ENCODE measurements around the gene PDXK. TPM values are rescaled to one million over a fixed set of nuclear protein-coding genes. Genes with fewer than 3 reads are reported as not detected.

The PDXK gene
- total and polyA plus RNA-seq, 2 of the 13 experiments (the other 11 are each of a cell fraction or from before 2014, with no cell fraction given) = 114 to 184 TPM

DNA sequence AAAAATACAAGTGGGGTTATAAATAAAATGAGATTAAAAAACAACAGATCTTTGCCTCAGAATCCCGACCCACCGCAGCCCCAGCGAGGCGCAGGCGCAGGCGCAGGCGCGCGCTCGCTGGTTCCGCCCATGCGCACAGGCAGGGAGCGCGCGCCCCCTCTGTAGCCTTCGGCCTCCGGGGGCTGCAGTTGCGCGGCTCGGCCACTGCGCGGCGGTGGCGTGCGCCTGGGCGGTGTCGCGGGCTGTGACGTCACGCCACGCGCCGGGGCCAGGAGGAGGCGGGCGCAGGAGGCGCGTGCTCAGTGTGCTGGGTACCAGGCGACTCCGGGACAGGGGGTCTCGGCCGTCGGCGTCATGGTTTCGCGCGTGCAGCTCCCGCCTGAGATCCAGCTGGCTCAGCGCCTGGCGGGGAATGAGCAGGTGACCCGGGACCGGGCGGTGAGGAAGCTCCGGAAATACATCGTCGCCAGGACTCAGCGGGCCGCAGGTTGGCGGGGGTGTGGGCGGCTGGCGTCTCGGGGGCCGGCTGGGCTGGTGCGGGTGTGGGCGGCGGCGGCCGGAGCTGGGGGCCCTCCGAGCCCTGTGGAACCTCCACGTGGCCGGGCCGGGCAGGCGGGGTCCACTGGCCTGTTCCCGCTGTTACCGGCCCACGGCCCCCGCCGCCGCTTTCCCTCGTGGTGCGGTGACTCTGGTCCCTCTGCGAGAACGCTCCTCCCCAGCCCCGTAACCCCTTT, 70.5 kb downstream of the PDXK start, which contains the start of gene RRP1 (continued):
- TF ChIP-seq MED8 (CRISPR knock-in tag; IDR thresholded peaks at IDR 0.05; ENCODE audit: insufficient replicate concordance) (peak; percentile 14), ZNF772 (CRISPR knock-in tag; IDR thresholded peaks at IDR 0.05) (0 out of 2 replicates have a peak, but pooled peaks have one; percentile 30), ZNF468 (CRISPR knock-in tag; IDR thresholded peaks at IDR 0.05) (no peak), ZNF709 (CRISPR knock-in tag; IDR thresholded peaks at IDR 0.05) (peak; percentile 24; the same call in 1 of the 2 replicates), ZNF12 (CRISPR knock-in tag; IDR thresholded peaks at IDR 0.05) (peak; percentile 31; the same call in 1 of the 2 replicates), IRF2 (CRISPR knock-in tag; IDR thresholded peaks at IDR 0.05) (peak; percentile 81; the same call in 1 of the 2 replicates), KDM5A (IDR thresholded peaks at IDR 0.05; ENCODE audit: borderline replicate concordance, low read length) (peak; percentile 83), MTA1 (CRISPR knock-in tag; IDR thresholded peaks at IDR 0.05; ENCODE audit: borderline replicate concordance) (peak; percentile 65; the same call in 1 of the 2 replicates), TSC22D2 (CRISPR knock-in tag; IDR thresholded peaks at IDR 0.05; ENCODE audit: borderline replicate concordance) (peak; percentile 60; the same call in 1 of the 2 replicates), NCOA1 (CRISPR knock-in tag; IDR thresholded peaks at IDR 0.05) (no peak; the same call in 1 of the 2 replicates), TFDP1 (CRISPR knock-in tag; IDR thresholded peaks at IDR 0.05; ENCODE audit: borderline replicate concordance) (peak; percentile 91), SNAI1 (CRISPR knock-in tag; IDR thresholded peaks at IDR 0.05; ENCODE audit: borderline replicate concordance) (peak; percentile 64; the same call in 1 of the 2 replicates), KMT2A (CRISPR knock-in tag; IDR thresholded peaks at IDR 0.05) (peak; percentile 85; the same call in 1 of the 2 replicates), ZNF670 (CRISPR knock-in tag; IDR thresholded peaks at IDR 0.05; ENCODE audit: borderline replicate concordance) (peak; percentile 81; the same call in 1 of the 2 replicates), LBX2 (CRISPR knock-in tag; IDR thresholded peaks at IDR 0.05; ENCODE audit: borderline replicate concordance) (peak; percentile 86; the same call in 1 of the 2 replicates)
- TF ChIP-seq, protein P1, sequence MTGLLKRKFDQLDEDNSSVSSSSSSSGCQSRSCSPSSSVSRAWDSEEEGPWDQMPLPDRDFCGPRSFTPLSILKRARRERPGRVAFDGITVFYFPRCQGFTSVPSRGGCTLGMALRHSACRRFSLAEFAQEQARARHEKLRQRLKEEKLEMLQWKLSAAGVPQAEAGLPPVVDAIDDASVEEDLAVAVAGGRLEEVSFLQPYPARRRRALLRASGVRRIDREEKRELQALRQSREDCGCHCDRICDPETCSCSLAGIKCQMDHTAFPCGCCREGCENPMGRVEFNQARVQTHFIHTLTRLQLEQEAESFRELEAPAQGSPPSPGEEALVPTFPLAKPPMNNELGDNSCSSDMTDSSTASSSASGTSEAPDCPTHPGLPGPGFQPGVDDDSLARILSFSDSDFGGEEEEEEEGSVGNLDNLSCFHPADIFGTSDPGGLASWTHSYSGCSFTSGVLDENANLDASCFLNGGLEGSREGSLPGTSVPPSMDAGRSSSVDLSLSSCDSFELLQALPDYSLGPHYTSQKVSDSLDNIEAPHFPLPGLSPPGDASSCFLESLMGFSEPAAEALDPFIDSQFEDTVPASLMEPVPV (CRISPR knock-in tag; IDR thresholded peaks at IDR 0.05) = no peak
- TF ChIP-seq, protein P2, sequence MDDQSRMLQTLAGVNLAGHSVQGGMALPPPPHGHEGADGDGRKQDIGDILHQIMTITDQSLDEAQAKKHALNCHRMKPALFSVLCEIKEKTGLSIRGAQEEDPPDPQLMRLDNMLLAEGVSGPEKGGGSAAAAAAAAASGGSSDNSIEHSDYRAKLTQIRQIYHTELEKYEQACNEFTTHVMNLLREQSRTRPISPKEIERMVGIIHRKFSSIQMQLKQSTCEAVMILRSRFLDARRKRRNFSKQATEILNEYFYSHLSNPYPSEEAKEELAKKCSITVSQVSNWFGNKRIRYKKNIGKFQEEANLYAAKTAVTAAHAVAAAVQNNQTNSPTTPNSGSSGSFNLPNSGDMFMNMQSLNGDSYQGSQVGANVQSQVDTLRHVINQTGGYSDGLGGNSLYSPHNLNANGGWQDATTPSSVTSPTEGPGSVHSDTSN (CRISPR knock-in tag; IDR thresholded peaks at IDR 0.05; ENCODE audit: borderline replicate concordance) = peak; percentile 3; the same call in 1 of the 2 replicates
- TF ChIP-seq, protein P3, sequence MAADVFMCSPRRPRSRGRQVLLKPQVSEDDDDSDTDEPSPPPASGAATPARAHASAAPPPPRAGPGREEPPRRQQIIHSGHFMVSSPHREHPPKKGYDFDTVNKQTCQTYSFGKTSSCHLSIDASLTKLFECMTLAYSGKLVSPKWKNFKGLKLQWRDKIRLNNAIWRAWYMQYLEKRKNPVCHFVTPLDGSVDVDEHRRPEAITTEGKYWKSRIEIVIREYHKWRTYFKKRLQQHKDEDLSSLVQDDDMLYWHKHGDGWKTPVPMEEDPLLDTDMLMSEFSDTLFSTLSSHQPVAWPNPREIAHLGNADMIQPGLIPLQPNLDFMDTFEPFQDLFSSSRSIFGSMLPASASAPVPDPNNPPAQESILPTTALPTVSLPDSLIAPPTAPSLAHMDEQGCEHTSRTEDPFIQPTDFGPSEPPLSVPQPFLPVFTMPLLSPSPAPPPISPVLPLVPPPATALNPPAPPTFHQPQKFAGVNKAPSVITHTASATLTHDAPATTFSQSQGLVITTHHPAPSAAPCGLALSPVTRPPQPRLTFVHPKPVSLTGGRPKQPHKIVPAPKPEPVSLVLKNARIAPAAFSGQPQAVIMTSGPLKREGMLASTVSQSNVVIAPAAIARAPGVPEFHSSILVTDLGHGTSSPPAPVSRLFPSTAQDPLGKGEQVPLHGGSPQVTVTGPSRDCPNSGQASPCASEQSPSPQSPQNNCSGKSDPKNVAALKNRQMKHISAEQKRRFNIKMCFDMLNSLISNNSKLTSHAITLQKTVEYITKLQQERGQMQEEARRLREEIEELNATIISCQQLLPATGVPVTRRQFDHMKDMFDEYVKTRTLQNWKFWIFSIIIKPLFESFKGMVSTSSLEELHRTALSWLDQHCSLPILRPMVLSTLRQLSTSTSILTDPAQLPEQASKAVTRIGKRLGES (CRISPR knock-in tag; IDR thresholded peaks at IDR 0.05; ENCODE audit: borderline replicate concordance) = 0 out of 2 replicates have a peak, but pooled peaks have one; percentile 25

All from HepG2 (cell line).